Panc1 (cell line): Measurements from ENCODE around the gene EGR1.

Experiments
- CTCF ChIP-seq: fragments of 450-650 bp; IDR thresholded peaks from 2 replicates; pipeline ENCODE4 v1.5.1; 2017; ENCODE audit warnings: mild to moderate bottlenecking
- POLR2AphosphoS5 ChIP-seq: IDR thresholded peaks from 2 replicates; pipeline ENCODE4 v1.6.1; 2012; ENCODE audit warnings: mild to moderate bottlenecking, low read depth, low read length, moderate library complexity
- REST ChIP-seq, 2 experiments: IDR thresholded peaks; 2 replicates each; pipeline ENCODE4 v1.6.1; 2011 to 2012; ENCODE audit warnings: low read depth in 2 of 2, control low read depth in 1 of 2, low read length in 1 of 2, mild to moderate bottlenecking in 1 of 2, moderate library complexity in 1 of 2; ENCODE audit not compliant: insufficient read depth in 1 of 2
- SIN3A ChIP-seq: IDR thresholded peaks from 2 replicates; pipeline ENCODE4 v1.6.1; 2012; ENCODE audit warnings: low read depth, mild to moderate bottlenecking, low read length, moderate library complexity, borderline replicate concordance; ENCODE audit not compliant: insufficient read depth
- TCF7L2 ChIP-seq: IDR thresholded peaks from 2 replicates; pipeline ENCODE4 v1.6.1; 2011; ENCODE audit warnings: mild to moderate bottlenecking, low read depth, low read length, inconsistent platforms

- no peak for TF ChIP-seq CTCF
- TF ChIP-seq REST (IDR thresholded peaks at IDR 0.05; ENCODE audit: insufficient read depth in 1 of 2, low read depth in 2 of 2, low read length in 1 of 2): no peak
- no peak for TF ChIP-seq POLR2AphosphoS5
- no peak for TF ChIP-seq TCF7L2
- TF ChIP-seq SIN3A: no peak
These were observed 16.5 kb upstream of the EGR1 start for GRCh38 chr5:138448481-138449398.
